Cardiac ventricle fibroblast (primary cell): Measurements from ENCODE around the gene RND1. TPM values are rescaled to one million over a fixed set of nuclear protein-coding genes. Genes with fewer than 3 reads are reported as not detected.

Experiments
- total RNA-seq: library from RNA; depleted of rRNA; stranded (reverse); fragments of >200 nt; gene quantifications from 2 replicates; pipeline ENCODE4 v1.2.3, GENCODE V29; 2015

Gene RND1
- total RNA-seq: 0.39 TPM in 1 of 2 replicates, not detected in the other

GRCh38 chr12:48865281-48866051 is at the start of gene RND1:
TSS of gene RND1 (minus strand) at chr12:48865870. CDS start at chr12:48865767, 103 bp downstream.

GRCh38 chr12:48851883-48852733 is 13.6 kb downstream of the RND1 start, which contains the start of gene DDX23:
TSS of gene DDX23 (minus strand) at chr12:48852163. CDS start at chr12:48845782, 6,381 bp downstream.

GRCh38 chr12:48817873-48818830 is 47.5 kb downstream of the RND1 start, which contains the start of gene CACNB3:
TSS of gene CACNB3 (plus strand) at chr12:48818496. CDS start at chr12:48818930, 434 bp downstream.

Other genes starting within 250 kb of the RND1 start
- gene KANSL2, start 183.6 kb downstream of the RND1 start, total RNA-seq: 36.8 and 45.0 TPM in 2 replicates
- gene CCNT1, start 149.2 kb downstream of the RND1 start, total RNA-seq: 12.4 and 23.1 TPM in 2 replicates
- gene ADCY6, start 76.8 kb downstream of the RND1 start, total RNA-seq: 26.0 and 33.3 TPM in 2 replicates
- 12.8 and 20.7 TPM in 2 replicates for gene CACNB3, start 47.4 kb downstream of the RND1 start, total RNA-seq
- gene DDX23, start 13.7 kb downstream of the RND1 start, total RNA-seq: 37.1 and 37.6 TPM in 2 replicates
- gene FKBP11, start 59.6 kb upstream of the RND1 start, total RNA-seq: 69.3 and 74.1 TPM in 2 replicates
- 45.7 and 82.1 TPM in 2 replicates for gene ARF3, start 91.6 kb upstream of the RND1 start, total RNA-seq
- gene WNT10B, start 105.9 kb upstream of the RND1 start, total RNA-seq: 0.75 TPM in 1 of 2 replicates, not detected in the other
- not detected in 2 replicates for gene WNT1, start 112.5 kb upstream of the RND1 start, total RNA-seq
- gene DDN, start 133.5 kb upstream of the RND1 start, total RNA-seq: 0.05 TPM in 1 of 2 replicates, not detected in the other
- 71.5 and 71.6 TPM in 2 replicates for gene PRKAG1, start 152.9 kb upstream of the RND1 start, total RNA-seq
- 41.7 and 57.0 TPM in 2 replicates for gene KMT2D, start 194.9 kb upstream of the RND1 start, total RNA-seq
- gene RHEBL1, start 204.1 kb upstream of the RND1 start, total RNA-seq: 0.20 TPM in 1 of 2 replicates, not detected in the other
- gene DHH, start 228.9 kb upstream of the RND1 start, total RNA-seq: not detected in 2 replicates
- 18.1 and 23.3 TPM in 2 replicates for gene LMBR1L, start 245.0 kb upstream of the RND1 start, total RNA-seq